ENCODE measurements around the gene UMODL1.

UMODL1 gene

GRCh38 chr21:42027085-42027821 is 43.9 kb upstream of the UMODL1 start:
- Histone ChIP-seq H3K4me1 (no peaks in the 10 kb centered on the region), H3K36me3 (no peaks in the 10 kb centered on the region), H3K9me3 (no peaks in the 10 kb centered on the region), H3K27me3 (peaks cover 17% of the 10 kb centered on the region), H3K4me3 (ENCODE audit: low read depth, low read length) (no peak overlapping the region)
- DNase-seq = no peak
- TF ChIP-seq CTCF (IDR thresholded peaks at IDR 0.05; ENCODE audit: low read depth, low read length) = no peak

- no peaks in the 10 kb centered on the region for H3K36me3 ChIP-seq
- no peak for DNase-seq
- H3K27me3 ChIP-seq = peaks cover 17% of the 10 kb centered on the region
- no peaks in the 10 kb centered on the region for H3K4me1 ChIP-seq
- TF ChIP-seq CTCF (IDR thresholded peaks at IDR 0.05; ENCODE audit: low read depth, low read length) = no peak
- no peak overlapping the region for H3K4me3 ChIP-seq (ENCODE audit: low read depth, low read length)
- H3K9me3 ChIP-seq = no peaks in the 10 kb centered on the region
Measured at GRCh38 chr21:42027822-42028765, 43.0 kb upstream of the UMODL1 start.

GRCh38 chr21:42028766-42029425 is 42.2 kb upstream of the UMODL1 start:
- no peaks in the 10 kb centered on the region for H3K36me3 ChIP-seq
- no peak for DNase-seq
- no peaks in the 10 kb centered on the region for H3K9me3 ChIP-seq
- H3K27me3 ChIP-seq = peaks cover 17% of the 10 kb centered on the region
- no peaks in the 10 kb centered on the region for H3K4me1 ChIP-seq
- TF ChIP-seq CTCF (IDR thresholded peaks at IDR 0.05; ENCODE audit: low read depth, low read length) = no peak
- no peak overlapping the region for H3K4me3 ChIP-seq (ENCODE audit: low read depth, low read length)

- no peak for TF ChIP-seq CTCF (IDR thresholded peaks at IDR 0.05; ENCODE audit: low read depth, low read length)
- no peak for DNase-seq
- H3K4me3 ChIP-seq (ENCODE audit: low read depth, low read length) = no peak overlapping the region
- peaks cover 4% of the 10 kb centered on the region; the same call in 1 of the 2 replicates for H3K27me3 ChIP-seq
- H3K4me1 ChIP-seq = no peaks in the 10 kb centered on the region
- H3K9me3 ChIP-seq = no peaks in the 10 kb centered on the region
- no peaks in the 10 kb centered on the region for H3K36me3 ChIP-seq
Measured at GRCh38 chr21:42030311-42030710, 40.8 kb upstream of the UMODL1 start.

- no peaks in the 10 kb centered on the region for H3K36me3 ChIP-seq
- no peaks in the 10 kb centered on the region for H3K9me3 ChIP-seq
- H3K4me3 ChIP-seq (ENCODE audit: low read depth, low read length) = no peak overlapping the region
- DNase-seq = no peak
- no peaks in the 10 kb centered on the region for H3K4me1 ChIP-seq
- H3K27me3 ChIP-seq = no peaks in the 10 kb centered on the region
- no peak for TF ChIP-seq CTCF (IDR thresholded peaks at IDR 0.05; ENCODE audit: low read depth, low read length)
Measured at GRCh38 chr21:42031241-42031640, 39.9 kb upstream of the UMODL1 start.

All from BE2C (cell line).